ENCODE results near the gene F2RL1. TPM values are rescaled to one million over a fixed set of nuclear protein-coding genes. Genes with fewer than 3 reads are reported as not detected.

Gene F2RL1
- total and polyA plus RNA-seq, 2 experiments from 2014 or later = 15.3 to 32.1 TPM

DNA sequence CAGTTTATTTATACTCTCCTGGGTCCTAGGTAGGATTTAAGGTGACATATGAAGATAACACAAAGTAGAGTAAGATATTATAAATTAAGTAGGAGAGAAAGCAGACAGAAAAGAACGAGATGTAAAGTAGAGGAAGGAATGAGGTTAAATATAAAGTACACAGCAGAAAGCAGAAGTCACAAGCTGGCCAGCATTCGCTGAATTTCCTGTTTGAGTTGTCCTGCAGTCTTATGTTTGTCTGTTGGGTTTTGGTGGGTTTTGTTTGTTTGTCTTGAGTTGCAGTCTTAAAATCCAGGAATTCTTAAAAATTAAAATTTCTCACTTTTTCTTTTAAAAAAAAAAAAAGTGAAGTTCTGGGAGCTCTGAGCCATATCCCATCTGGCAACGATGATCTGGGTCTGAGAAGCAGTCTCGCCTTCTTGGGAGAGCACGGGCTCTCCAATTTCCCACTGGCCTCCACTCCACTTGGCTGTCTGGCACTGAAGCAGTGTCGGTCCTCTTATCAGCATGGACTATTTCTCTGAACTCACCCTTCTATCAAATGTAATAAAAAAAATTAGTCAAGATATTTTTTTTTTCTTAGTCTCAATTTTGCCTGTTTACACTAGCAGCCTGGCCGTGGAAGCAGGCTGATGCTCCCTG lies 33.0 kb downstream of the F2RL1 start:
- no peak overlapping the region for H3K27ac Mint-ChIP-seq
- Histone ChIP-seq H3K27me3 (ENCODE audit: insufficient read depth) (no peaks in the 10 kb centered on the region), H3K27ac (ENCODE audit: low read depth) (no peak overlapping the region), H3K4me1 (ENCODE audit: insufficient read depth) (no peaks in the 10 kb centered on the region), H3K36me3 (ENCODE audit: insufficient read depth) (peaks cover 3% of the 10 kb centered on the region; the same call in 1 of the 2 replicates), H3F3A (replicated peaks; ENCODE audit: low read depth) (no peaks in the 10 kb centered on the region), H2AFZ (no peak overlapping the region), H3K79me2 (replicated peaks; ENCODE audit: insufficient read depth) (no peaks in the 10 kb centered on the region), H3K9me2 (ENCODE audit: insufficient read depth) (no peaks in the 10 kb centered on the region), H3K4me2 (no peak overlapping the region), H3K4me3 (no peak overlapping the region), H4K20me1 (replicated peaks; ENCODE audit: insufficient read depth) (no peaks in the 10 kb centered on the region)
- H3K9me3 Mint-ChIP-seq = peaks cover 41% of the 10 kb centered on the region
- H3K4me1 Mint-ChIP-seq = peaks cover 6% of the 10 kb centered on the region
- H3K4me3 Mint-ChIP-seq = no peak overlapping the region
- ATAC-seq (no peak), DNase-seq (ENCODE audit: low spot score) (no peak)
- TF ChIP-seq ZNF331 (CRISPR knock-in tag; IDR thresholded peaks at IDR 0.05; ENCODE audit: low read depth) (no peak), STAT1 (IDR thresholded peaks at IDR 0.05; ENCODE audit: unreplicated experiment) (no peak), ZNF114 (CRISPR knock-in tag; IDR thresholded peaks at IDR 0.05) (no peak), EZH2phosphoT487 (IDR thresholded peaks at IDR 0.05; ENCODE audit: unreplicated experiment) (no peak), POLR2AphosphoS5 (IDR thresholded peaks at IDR 0.05; ENCODE audit: low read depth) (no peak), CREB1 (CRISPR knock-in tag; IDR thresholded peaks at IDR 0.05; ENCODE audit: low read depth) (no peak), JUNB (IDR thresholded peaks at IDR 0.05; ENCODE audit: unreplicated experiment) (no peak), NANOG (IDR thresholded peaks at IDR 0.05; ENCODE audit: borderline replicate concordance) (no peak), EZH2 (IDR thresholded peaks at IDR 0.05; ENCODE audit: low read depth, unreplicated experiment) (no peak)
- TF ChIP-seq, protein P1, sequence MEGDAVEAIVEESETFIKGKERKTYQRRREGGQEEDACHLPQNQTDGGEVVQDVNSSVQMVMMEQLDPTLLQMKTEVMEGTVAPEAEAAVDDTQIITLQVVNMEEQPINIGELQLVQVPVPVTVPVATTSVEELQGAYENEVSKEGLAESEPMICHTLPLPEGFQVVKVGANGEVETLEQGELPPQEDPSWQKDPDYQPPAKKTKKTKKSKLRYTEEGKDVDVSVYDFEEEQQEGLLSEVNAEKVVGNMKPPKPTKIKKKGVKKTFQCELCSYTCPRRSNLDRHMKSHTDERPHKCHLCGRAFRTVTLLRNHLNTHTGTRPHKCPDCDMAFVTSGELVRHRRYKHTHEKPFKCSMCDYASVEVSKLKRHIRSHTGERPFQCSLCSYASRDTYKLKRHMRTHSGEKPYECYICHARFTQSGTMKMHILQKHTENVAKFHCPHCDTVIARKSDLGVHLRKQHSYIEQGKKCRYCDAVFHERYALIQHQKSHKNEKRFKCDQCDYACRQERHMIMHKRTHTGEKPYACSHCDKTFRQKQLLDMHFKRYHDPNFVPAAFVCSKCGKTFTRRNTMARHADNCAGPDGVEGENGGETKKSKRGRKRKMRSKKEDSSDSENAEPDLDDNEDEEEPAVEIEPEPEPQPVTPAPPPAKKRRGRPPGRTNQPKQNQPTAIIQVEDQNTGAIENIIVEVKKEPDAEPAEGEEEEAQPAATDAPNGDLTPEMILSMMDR (conservative IDR thresholded peaks at IDR 0.05; ENCODE audit: low read depth in 2 of 2) = no peak
- TF ChIP-seq, protein P2, sequence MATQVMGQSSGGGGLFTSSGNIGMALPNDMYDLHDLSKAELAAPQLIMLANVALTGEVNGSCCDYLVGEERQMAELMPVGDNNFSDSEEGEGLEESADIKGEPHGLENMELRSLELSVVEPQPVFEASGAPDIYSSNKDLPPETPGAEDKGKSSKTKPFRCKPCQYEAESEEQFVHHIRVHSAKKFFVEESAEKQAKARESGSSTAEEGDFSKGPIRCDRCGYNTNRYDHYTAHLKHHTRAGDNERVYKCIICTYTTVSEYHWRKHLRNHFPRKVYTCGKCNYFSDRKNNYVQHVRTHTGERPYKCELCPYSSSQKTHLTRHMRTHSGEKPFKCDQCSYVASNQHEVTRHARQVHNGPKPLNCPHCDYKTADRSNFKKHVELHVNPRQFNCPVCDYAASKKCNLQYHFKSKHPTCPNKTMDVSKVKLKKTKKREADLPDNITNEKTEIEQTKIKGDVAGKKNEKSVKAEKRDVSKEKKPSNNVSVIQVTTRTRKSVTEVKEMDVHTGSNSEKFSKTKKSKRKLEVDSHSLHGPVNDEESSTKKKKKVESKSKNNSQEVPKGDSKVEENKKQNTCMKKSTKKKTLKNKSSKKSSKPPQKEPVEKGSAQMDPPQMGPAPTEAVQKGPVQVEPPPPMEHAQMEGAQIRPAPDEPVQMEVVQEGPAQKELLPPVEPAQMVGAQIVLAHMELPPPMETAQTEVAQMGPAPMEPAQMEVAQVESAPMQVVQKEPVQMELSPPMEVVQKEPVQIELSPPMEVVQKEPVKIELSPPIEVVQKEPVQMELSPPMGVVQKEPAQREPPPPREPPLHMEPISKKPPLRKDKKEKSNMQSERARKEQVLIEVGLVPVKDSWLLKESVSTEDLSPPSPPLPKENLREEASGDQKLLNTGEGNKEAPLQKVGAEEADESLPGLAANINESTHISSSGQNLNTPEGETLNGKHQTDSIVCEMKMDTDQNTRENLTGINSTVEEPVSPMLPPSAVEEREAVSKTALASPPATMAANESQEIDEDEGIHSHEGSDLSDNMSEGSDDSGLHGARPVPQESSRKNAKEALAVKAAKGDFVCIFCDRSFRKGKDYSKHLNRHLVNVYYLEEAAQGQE (IDR thresholded peaks at IDR 0.05; ENCODE audit: unreplicated experiment) = no peak
- TF ChIP-seq, protein P3, sequence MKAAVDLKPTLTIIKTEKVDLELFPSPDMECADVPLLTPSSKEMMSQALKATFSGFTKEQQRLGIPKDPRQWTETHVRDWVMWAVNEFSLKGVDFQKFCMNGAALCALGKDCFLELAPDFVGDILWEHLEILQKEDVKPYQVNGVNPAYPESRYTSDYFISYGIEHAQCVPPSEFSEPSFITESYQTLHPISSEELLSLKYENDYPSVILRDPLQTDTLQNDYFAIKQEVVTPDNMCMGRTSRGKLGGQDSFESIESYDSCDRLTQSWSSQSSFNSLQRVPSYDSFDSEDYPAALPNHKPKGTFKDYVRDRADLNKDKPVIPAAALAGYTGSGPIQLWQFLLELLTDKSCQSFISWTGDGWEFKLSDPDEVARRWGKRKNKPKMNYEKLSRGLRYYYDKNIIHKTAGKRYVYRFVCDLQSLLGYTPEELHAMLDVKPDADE (IDR thresholded peaks at IDR 0.05) = no peak
- TF ChIP-seq, protein P4, sequence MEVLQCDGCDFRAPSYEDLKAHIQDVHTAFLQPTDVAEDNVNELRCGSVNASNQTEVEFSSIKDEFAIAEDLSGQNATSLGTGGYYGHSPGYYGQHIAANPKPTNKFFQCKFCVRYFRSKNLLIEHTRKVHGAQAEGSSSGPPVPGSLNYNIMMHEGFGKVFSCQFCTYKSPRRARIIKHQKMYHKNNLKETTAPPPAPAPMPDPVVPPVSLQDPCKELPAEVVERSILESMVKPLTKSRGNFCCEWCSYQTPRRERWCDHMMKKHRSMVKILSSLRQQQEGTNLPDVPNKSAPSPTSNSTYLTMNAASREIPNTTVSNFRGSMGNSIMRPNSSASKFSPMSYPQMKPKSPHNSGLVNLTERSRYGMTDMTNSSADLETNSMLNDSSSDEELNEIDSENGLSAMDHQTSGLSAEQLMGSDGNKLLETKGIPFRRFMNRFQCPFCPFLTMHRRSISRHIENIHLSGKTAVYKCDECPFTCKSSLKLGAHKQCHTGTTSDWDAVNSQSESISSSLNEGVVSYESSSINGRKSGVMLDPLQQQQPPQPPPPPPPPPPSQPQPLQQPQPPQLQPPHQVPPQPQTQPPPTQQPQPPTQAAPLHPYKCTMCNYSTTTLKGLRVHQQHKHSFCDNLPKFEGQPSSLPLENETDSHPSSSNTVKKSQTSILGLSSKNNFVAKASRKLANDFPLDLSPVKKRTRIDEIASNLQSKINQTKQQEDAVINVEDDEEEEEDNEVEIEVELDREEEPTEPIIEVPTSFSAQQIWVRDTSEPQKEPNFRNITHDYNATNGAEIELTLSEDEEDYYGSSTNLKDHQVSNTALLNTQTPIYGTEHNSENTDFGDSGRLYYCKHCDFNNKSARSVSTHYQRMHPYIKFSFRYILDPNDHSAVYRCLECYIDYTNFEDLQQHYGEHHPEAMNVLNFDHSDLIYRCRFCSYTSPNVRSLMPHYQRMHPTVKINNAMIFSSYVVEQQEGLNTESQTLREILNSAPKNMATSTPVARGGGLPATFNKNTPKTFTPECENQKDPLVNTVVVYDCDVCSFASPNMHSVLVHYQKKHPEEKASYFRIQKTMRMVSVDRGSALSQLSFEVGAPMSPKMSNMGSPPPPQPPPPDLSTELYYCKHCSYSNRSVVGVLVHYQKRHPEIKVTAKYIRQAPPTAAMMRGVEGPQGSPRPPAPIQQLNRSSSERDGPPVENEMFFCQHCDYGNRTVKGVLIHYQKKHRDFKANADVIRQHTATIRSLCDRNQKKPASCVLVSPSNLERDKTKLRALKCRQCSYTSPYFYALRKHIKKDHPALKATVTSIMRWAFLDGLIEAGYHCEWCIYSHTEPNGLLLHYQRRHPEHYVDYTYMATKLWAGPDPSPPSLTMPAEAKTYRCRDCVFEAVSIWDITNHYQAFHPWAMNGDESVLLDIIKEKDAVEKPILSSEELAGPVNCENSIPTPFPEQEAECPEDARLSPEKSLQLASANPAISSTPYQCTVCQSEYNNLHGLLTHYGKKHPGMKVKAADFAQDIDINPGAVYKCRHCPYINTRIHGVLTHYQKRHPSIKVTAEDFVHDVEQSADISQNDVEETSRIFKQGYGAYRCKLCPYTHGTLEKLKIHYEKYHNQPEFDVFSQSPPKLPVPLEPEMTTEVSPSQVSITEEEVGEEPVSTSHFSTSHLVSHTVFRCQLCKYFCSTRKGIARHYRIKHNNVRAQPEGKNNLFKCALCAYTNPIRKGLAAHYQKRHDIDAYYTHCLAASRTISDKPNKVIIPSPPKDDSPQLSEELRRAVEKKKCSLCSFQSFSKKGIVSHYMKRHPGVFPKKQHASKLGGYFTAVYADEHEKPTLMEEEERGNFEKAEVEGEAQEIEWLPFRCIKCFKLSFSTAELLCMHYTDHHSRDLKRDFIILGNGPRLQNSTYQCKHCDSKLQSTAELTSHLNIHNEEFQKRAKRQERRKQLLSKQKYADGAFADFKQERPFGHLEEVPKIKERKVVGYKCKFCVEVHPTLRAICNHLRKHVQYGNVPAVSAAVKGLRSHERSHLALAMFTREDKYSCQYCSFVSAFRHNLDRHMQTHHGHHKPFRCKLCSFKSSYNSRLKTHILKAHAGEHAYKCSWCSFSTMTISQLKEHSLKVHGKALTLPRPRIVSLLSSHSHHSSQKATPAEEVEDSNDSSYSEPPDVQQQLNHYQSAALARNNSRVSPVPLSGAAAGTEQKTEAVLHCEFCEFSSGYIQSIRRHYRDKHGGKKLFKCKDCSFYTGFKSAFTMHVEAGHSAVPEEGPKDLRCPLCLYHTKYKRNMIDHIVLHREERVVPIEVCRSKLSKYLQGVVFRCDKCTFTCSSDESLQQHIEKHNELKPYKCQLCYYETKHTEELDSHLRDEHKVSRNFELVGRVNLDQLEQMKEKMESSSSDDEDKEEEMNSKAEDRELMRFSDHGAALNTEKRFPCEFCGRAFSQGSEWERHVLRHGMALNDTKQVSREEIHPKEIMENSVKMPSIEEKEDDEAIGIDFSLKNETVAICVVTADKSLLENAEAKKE (CRISPR knock-in tag; IDR thresholded peaks at IDR 0.05) = no peak
- H3K36me3 Mint-ChIP-seq (ENCODE audit: low read depth) = peaks cover 25% of the 10 kb centered on the region
- H3K27me3 Mint-ChIP-seq (ENCODE audit: insufficient read depth, low read depth, poor library complexity) = peaks cover 10% of the 10 kb centered on the region
